ENCODE results near the gene CNKSR1.
A peak's percentile ranks its signal among the peaks of the same experiment; 100 is the strongest.

Gene CNKSR1

DNA sequence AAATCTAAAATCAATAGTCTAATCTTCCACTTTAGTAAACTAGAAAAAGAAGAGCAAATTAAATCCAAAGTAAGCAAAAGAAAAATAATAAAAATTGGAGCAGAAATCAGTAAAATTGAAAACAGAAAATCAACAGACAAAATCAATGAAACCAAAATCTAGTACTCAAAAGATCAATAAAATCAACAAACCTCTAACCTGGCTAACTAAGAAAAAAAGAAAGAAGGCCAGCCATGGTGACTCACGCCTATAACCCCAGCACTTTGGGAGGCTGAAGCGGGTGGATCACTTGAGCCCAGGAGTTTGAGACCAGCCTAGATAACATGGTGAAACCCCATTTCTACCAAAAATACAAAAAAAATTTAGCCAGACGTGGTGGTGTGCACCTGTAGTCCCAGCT lies 42.8 kb upstream of the CNKSR1 start:
- CTCF ChIA-PET = no interaction called here
- Histone ChIP-seq H3K9me3 (ENCODE audit: control insufficient read depth, insufficient read depth, low read depth, low read length) (no peaks in the 10 kb centered on the region), H3K27ac (ENCODE audit: extremely low read depth, low read depth, low read length) (no peak overlapping the region), H3K4me1 (ENCODE audit: control insufficient read depth, insufficient read depth, low read length) (no peaks in the 10 kb centered on the region), H3K36me3 (ENCODE audit: control insufficient read depth in 2 of 2, insufficient read depth in 1 of 2, low read length in 2 of 2) (no peaks in the 10 kb centered on the region), H3K4me3 (ENCODE audit: low read depth, low read length) (no peak overlapping the region)
- POLR2A ChIA-PET = no interaction called here
- TF ChIP-seq, protein P1, sequence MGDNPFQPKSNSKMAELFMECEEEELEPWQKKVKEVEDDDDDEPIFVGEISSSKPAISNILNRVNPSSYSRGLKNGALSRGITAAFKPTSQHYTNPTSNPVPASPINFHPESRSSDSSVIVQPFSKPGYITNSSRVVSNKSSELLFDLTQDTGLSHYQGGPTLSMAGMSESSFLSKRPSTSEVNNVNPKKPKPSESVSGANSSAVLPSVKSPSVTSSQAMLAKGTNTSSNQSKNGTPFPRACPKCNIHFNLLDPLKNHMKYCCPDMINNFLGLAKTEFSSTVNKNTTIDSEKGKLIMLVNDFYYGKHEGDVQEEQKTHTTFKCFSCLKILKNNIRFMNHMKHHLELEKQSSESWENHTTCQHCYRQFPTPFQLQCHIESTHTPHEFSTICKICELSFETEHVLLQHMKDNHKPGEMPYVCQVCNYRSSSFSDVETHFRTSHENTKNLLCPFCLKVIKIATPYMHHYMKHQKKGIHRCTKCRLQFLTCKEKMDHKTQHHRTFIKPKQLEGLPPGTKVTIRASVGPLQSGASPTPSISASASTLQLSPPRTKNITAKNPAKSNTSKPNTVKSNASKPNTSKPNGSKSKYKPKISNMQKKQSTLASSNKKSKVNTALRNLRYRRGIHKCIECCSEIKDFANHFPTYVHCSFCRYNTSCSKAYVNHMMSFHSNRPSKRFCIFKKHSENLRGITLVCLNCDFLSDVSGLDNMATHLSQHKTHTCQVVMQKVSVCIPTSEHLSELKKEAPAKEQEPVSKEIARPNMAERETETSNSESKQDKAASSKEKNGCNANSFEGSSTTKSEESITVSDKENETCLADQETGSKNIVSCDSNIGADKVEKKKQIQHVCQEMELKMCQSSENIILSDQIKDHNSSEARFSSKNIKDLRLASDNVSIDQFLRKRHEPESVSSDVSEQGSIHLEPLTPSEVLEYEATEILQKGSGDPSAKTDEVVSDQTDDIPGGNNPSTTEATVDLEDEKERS (tag by site-specific recombination; IDR thresholded peaks at IDR 0.05) = no peak
- TF ChIP-seq ZNF184 (tag by site-specific recombination; IDR thresholded peaks at IDR 0.05) (no peak), ZNF560 (tag by site-specific recombination; IDR thresholded peaks at IDR 0.05; ENCODE audit: borderline replicate concordance) (no peak), ZEB2 (tag by site-specific recombination; IDR thresholded peaks at IDR 0.05) (no peak), ZBTB8A (tag by site-specific recombination; IDR thresholded peaks at IDR 0.05) (no peak), ZNF324 (tag by site-specific recombination; IDR thresholded peaks at IDR 0.05) (no peak), ZNF23 (tag by site-specific recombination; IDR thresholded peaks at IDR 0.05; ENCODE audit: borderline replicate concordance) (no peak), ZNF571 (tag by site-specific recombination; IDR thresholded peaks at IDR 0.05) (no peak), ZNF214 (tag by site-specific recombination; IDR thresholded peaks at IDR 0.05; ENCODE audit: borderline replicate concordance) (no peak)
- TF ChIP-seq, protein P2, sequence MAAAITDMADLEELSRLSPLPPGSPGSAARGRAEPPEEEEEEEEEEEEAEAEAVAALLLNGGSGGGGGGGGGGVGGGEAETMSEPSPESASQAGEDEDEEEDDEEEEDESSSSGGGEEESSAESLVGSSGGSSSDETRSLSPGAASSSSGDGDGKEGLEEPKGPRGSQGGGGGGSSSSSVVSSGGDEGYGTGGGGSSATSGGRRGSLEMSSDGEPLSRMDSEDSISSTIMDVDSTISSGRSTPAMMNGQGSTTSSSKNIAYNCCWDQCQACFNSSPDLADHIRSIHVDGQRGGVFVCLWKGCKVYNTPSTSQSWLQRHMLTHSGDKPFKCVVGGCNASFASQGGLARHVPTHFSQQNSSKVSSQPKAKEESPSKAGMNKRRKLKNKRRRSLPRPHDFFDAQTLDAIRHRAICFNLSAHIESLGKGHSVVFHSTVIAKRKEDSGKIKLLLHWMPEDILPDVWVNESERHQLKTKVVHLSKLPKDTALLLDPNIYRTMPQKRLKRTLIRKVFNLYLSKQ (tag by site-specific recombination; IDR thresholded peaks at IDR 0.05; ENCODE audit: borderline replicate concordance) = no peak

DNA sequence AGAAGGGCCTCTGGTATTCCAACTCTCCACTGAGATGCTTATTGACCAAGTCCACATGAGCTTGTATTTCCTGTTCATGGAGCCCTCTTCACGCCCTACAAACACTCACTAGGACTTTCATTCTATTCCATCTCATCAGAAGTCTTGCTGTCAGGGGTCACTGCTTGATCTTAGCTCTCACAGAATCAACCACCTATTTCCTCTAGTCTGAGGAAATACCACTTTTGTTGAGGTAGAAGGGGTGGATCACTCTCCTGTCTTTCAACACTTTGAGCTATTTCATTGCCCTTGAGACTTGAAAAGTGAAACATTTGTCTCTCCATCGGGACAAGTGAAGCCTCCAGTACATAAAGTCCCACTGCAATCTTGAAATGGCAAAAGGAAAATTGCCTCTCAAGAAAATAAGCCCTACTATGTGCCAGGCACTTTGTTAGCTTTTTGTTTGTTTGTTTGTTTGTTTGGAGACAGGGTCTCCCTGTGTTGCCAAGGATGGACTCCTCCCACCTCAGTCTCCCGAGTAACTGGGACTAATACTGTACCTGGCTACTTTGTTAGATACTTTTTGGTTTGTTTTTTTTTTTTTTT lies 38.2 kb upstream of the CNKSR1 start:
- CTCF ChIA-PET = interaction anchor here (0.5 to 1.2 kb wide), 5 partner anchors 9 to 289 kb away, joined by 3 to 8 read pairs (median 3); partner anchors contain the start of gene ZNF593
- H3K9me3 ChIP-seq (ENCODE audit: control insufficient read depth, insufficient read depth, low read depth, low read length) = no peaks in the 10 kb centered on the region
- no peaks in the 10 kb centered on the region for H3K4me1 ChIP-seq (ENCODE audit: control insufficient read depth, insufficient read depth, low read length)
- no peak overlapping the region for H3K4me3 ChIP-seq (ENCODE audit: low read depth, low read length)
- H3K36me3 ChIP-seq (ENCODE audit: control insufficient read depth in 2 of 2, insufficient read depth in 1 of 2, low read length in 2 of 2) = no peaks in the 10 kb centered on the region
- POLR2A ChIA-PET = interaction anchor here (0.5 to 1.0 kb wide), 5 partner anchors 28 to 125 kb away, joined by 3 to 11 read pairs (median 4); partner anchors contain the start of genes PDIK1L, TRIM63 and ZNF593
- no peak overlapping the region for H3K27ac ChIP-seq (ENCODE audit: extremely low read depth, low read depth, low read length)
- TF ChIP-seq, protein P3, sequence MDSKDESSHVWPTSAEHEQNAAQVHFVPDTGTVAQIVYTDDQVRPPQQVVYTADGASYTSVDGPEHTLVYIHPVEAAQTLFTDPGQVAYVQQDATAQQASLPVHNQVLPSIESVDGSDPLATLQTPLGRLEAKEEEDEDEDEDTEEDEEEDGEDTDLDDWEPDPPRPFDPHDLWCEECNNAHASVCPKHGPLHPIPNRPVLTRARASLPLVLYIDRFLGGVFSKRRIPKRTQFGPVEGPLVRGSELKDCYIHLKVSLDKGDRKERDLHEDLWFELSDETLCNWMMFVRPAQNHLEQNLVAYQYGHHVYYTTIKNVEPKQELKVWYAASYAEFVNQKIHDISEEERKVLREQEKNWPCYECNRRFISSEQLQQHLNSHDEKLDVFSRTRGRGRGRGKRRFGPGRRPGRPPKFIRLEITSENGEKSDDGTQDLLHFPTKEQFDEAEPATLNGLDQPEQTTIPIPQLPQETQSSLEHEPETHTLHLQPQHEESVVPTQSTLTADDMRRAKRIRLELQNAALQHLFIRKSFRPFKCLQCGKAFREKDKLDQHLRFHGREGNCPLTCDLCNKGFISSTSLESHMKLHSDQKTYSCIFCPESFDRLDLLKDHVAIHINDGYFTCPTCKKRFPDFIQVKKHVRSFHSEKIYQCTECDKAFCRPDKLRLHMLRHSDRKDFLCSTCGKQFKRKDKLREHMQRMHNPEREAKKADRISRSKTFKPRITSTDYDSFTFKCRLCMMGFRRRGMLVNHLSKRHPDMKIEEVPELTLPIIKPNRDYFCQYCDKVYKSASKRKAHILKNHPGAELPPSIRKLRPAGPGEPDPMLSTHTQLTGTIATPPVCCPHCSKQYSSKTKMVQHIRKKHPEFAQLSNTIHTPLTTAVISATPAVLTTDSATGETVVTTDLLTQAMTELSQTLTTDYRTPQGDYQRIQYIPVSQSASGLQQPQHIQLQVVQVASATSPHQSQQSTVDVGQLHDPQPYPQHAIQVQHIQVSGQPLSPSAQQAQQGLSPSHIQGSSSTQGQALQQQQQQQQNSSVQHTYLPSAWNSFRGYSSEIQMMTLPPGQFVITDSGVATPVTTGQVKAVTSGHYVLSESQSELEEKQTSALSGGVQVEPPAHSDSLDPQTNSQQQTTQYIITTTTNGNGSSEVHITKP (tag by site-specific recombination; IDR thresholded peaks at IDR 0.05) = peak; percentile 89
- TF ChIP-seq ZNF157 (tag by site-specific recombination; IDR thresholded peaks at IDR 0.05) (no peak), ZNF266 (tag by site-specific recombination; IDR thresholded peaks at IDR 0.05; ENCODE audit: low read depth) (no peak), ZBTB17 (tag by site-specific recombination; IDR thresholded peaks at IDR 0.05) (peak; percentile 47; the same call in 1 of the 2 replicates), PRDM1 (tag by site-specific recombination; IDR thresholded peaks at IDR 0.05) (peak; percentile 47; the same call in 1 of the 2 replicates)
- TF ChIP-seq, protein P4, sequence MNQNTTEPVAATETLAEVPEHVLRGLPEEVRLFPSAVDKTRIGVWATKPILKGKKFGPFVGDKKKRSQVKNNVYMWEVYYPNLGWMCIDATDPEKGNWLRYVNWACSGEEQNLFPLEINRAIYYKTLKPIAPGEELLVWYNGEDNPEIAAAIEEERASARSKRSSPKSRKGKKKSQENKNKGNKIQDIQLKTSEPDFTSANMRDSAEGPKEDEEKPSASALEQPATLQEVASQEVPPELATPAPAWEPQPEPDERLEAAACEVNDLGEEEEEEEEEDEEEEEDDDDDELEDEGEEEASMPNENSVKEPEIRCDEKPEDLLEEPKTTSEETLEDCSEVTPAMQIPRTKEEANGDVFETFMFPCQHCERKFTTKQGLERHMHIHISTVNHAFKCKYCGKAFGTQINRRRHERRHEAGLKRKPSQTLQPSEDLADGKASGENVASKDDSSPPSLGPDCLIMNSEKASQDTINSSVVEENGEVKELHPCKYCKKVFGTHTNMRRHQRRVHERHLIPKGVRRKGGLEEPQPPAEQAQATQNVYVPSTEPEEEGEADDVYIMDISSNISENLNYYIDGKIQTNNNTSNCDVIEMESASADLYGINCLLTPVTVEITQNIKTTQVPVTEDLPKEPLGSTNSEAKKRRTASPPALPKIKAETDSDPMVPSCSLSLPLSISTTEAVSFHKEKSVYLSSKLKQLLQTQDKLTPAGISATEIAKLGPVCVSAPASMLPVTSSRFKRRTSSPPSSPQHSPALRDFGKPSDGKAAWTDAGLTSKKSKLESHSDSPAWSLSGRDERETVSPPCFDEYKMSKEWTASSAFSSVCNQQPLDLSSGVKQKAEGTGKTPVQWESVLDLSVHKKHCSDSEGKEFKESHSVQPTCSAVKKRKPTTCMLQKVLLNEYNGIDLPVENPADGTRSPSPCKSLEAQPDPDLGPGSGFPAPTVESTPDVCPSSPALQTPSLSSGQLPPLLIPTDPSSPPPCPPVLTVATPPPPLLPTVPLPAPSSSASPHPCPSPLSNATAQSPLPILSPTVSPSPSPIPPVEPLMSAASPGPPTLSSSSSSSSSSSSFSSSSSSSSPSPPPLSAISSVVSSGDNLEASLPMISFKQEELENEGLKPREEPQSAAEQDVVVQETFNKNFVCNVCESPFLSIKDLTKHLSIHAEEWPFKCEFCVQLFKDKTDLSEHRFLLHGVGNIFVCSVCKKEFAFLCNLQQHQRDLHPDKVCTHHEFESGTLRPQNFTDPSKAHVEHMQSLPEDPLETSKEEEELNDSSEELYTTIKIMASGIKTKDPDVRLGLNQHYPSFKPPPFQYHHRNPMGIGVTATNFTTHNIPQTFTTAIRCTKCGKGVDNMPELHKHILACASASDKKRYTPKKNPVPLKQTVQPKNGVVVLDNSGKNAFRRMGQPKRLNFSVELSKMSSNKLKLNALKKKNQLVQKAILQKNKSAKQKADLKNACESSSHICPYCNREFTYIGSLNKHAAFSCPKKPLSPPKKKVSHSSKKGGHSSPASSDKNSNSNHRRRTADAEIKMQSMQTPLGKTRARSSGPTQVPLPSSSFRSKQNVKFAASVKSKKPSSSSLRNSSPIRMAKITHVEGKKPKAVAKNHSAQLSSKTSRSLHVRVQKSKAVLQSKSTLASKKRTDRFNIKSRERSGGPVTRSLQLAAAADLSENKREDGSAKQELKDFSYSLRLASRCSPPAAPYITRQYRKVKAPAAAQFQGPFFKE (tag by site-specific recombination; IDR thresholded peaks at IDR 0.05; ENCODE audit: borderline replicate concordance) = no peak

All from HEK293 (cell line).